GM13976 (cell line): ENCODE results near the gene ATP2B1.

Experiments used
- DNase-seq: peaks from one replicate; pipeline ENCODE4 v3.0.0; 2012; ENCODE audit warnings: low spot score
- CTCF ChIP-seq: IDR thresholded peaks from 2 replicates; pipeline ENCODE4 v1.5.1; 2012; ENCODE audit warnings: borderline replicate concordance, mild to moderate bottlenecking; ENCODE audit not compliant: insufficient read depth; ENCODE audit errors: extremely low read depth, missing control alignments, control extremely low read depth
- in situ Hi-C: fragments of 300-500 bp; cut with MboI; formaldehyde crosslinking; loops from one replicate; pipeline ENCODE4 v1.12.0; 2022; ENCODE audit warnings: low sequenced_read_pairs, mixed read lengths, inconsistent platforms; ENCODE audit not compliant: unreplicated experiment

The ATP2B1 gene

GRCh38 chr12:89695100-89695499, 13.5 kb downstream of the ATP2B1 start:
- no peak for DNase-seq
- no peak for TF ChIP-seq CTCF
- in situ Hi-C loops, result no loop called here

- in situ Hi-C loops, result no loop called here
Observed at GRCh38 chr12:89694542-89694941, 14.1 kb downstream of the ATP2B1 start.

GRCh38 chr12:89693639-89694202, 14.9 kb downstream of the ATP2B1 start:
- no peak for TF ChIP-seq CTCF
- in situ Hi-C loops, result no loop called here
- no peak for DNase-seq

More at GRCh38 chr12:89694542-89694941, 14.1 kb downstream of the ATP2B1 start:
- TF ChIP-seq CTCF, result no peak
- DNase-seq, result no peak

GRCh38 chr12:89692439-89692838, 16.2 kb downstream of the ATP2B1 start:
- no peak for TF ChIP-seq CTCF
- DNase-seq, result no peak
- in situ Hi-C loops, result no loop called here

- in situ Hi-C loops, result no loop called here
- DNase-seq, result no peak
- no peak for TF ChIP-seq CTCF
Observed at GRCh38 chr12:89691659-89692058, 17.0 kb downstream of the ATP2B1 start.

GRCh38 chr12:89690925-89691324, 17.7 kb downstream of the ATP2B1 start:
- no peak for DNase-seq
- in situ Hi-C loops, result no loop called here
- no peak for TF ChIP-seq CTCF
